ENCODE results near the gene EQTN. TPM values are rescaled to one million over a fixed set of nuclear protein-coding genes. Genes with fewer than 3 reads are reported as not detected.

The EQTN gene
- total and polyA plus RNA-seq, 2 of the 8 experiments (the other 6 are each of a cell fraction or from before 2014, with no cell fraction given) = 0.23 TPM; not detected in 1

DNA sequence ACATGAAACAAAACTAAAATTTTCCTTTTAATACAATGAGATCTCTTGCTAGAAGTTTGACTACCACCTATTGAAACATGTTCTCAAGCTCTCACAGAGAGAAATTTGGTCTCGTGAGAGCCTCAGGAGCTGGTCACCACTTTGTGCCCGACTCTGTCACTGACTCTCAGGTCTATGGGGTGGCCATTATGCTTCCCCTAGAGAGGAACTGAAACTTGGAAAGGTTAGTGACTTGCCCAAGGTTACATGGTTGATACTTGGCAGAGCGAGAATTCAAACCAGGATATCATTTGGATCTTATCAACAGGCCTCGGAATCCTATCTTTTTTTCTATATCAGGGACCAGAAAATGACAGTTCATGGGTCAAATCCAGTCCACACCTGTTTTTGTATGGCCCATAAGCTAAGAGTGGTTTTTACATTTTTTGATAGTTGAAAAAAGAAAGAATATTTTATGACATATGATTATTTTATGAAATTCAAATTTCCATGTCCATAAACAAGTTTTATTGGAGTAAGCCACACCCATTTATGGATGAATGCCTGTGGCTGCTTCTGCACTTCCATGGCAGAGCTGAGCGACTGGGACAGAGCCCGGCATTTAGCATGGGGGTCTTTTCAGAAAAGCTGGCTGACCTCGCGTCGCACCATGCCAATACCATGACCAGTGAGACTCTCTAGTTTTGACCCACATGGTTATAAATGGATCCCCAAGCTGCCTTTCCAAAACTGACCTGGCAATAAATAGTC, 44.8 kb upstream of the EQTN start:
- Histone ChIP-seq H3K9me3 (ENCODE audit: insufficient read depth in 2 of 2, low read depth in 1 of 2, low read length in 1 of 2) (peaks cover 0 to 8% of the 10 kb centered on the region in 2 experiments; a peak in 1 of 4 replicates), H3K4me1 (replicated peaks in 1 of 4; ENCODE audit: control insufficient read depth in 3 of 4, insufficient read depth in 4 of 4, low read length in 3 of 4) (peaks cover 2 to 12% (median 8%) of the 10 kb centered on the region in 4 experiments; a peak in 5 of 7 replicates), H3K18ac (ENCODE audit: extremely low read depth, low read length) (no peak overlapping the region), H3K14ac (ENCODE audit: insufficient read length) (no peak overlapping the region), H4K5ac (ENCODE audit: insufficient read length, low read depth, low read length) (no peak overlapping the region), H3K27ac (ENCODE audit: low read depth, low read length) (no peak overlapping the region), H4K91ac (replicated peaks; ENCODE audit: insufficient read length, low read length) (no peak overlapping the region), H3K23me2 (ENCODE audit: low read depth, low read length) (no peaks in the 10 kb centered on the region), H3K4me3 (ENCODE audit: extremely low read depth in 1 of 4, insufficient read depth in 2 of 4, low read depth in 3 of 4, low read length in 4 of 4) (no peak overlapping the region), H3K36me3 (ENCODE audit: control insufficient read depth in 2 of 4, insufficient read depth in 4 of 4, low read length in 3 of 4) (0 out of 8 replicates have a peak, but pooled peaks cover 0 to 3% (median 0%) of the 10 kb centered on the region in 4 experiments), H4K8ac (ENCODE audit: extremely low read depth, insufficient read depth, low read length) (no peak overlapping the region), H3K4me2 (ENCODE audit: insufficient read depth in 1 of 2, low read depth in 2 of 2, low read length in 2 of 2) (no peak overlapping the region), H3K9ac (replicated peaks in 1 of 4; ENCODE audit: extremely low read depth in 1 of 4, low read depth in 3 of 4, low read length in 3 of 4) (no peak overlapping the region), H3K27me3 (replicated peaks in 1 of 4; ENCODE audit: control insufficient read depth in 3 of 4, extremely low read depth in 1 of 4, insufficient read depth in 3 of 4, low read length in 3 of 4) (no peaks in the 10 kb centered on the region), H2AFZ (ENCODE audit: low read length) (no peak overlapping the region), H3K79me1 (ENCODE audit: low read depth, low read length) (no peaks in the 10 kb centered on the region), H4K20me1 (replicated peaks in 1 of 2; ENCODE audit: control insufficient read depth in 1 of 2, insufficient read depth in 2 of 2, low read length in 2 of 2) (no peaks in the 10 kb centered on the region), H2BK15ac (ENCODE audit: low read length) (no peak overlapping the region), H2BK12ac (ENCODE audit: low read depth, low read length) (no peak overlapping the region), H3K4ac (replicated peaks; ENCODE audit: insufficient read length, low read depth, low read length) (no peak overlapping the region), H2BK20ac (ENCODE audit: low read length) (no peak overlapping the region; the same call in 1 of the 2 replicates), H3K79me2 (ENCODE audit: control insufficient read depth in 1 of 2, insufficient read depth in 2 of 2, low read length in 2 of 2) (no peaks in the 10 kb centered on the region), H2BK120ac (replicated peaks; ENCODE audit: low read depth, low read length) (no peak overlapping the region), H3K56ac (replicated peaks; ENCODE audit: insufficient read length, low read depth, low read length) (no peak overlapping the region), H3K23ac (ENCODE audit: insufficient read length) (no peak overlapping the region), H2BK5ac (ENCODE audit: low read depth, low read length) (no peak overlapping the region), H2AK5ac (ENCODE audit: low read depth, low read length) (no peak overlapping the region)
- DNase-seq (ENCODE audit: low read depth in 1 of 2, low spot score in 2 of 2) (no peak), FAIRE-seq (no peak)
- CTCF ChIA-PET (ENCODE audit: partially characterized antibody) = interaction anchor here (0.7 to 3.0 kb wide), 11 partner anchors 10 to 197 kb away, joined by 3 to 13 read pairs (median 3); partner anchors contain the start of gene MOB3B
- WGBS, 2 experiments (ENCODE audit: extremely low coverage in 1 of 2, insufficient coverage in 1 of 2, insufficient read length in 1 of 2, insufficient replicate concordance in 2 of 2, low coverage in 1 of 2, low lambda C conversion rate in 2 of 2, missing lambda C conversion rate in 1 of 2) = 89% methylated on average over 9 of the region's 9 CpGs; no CpG with 5 or more reads in 1 of the 2 experiments
- POLR2A ChIA-PET (ENCODE audit: partially characterized antibody) = interaction anchor here (0.9 kb wide), 1 partner anchor 157 kb away, joined by 3 read pairs; no protein-coding TSS in a partner anchor
- TF ChIP-seq POU5F1 (IDR thresholded peaks at IDR 0.05; ENCODE audit: low read depth, low read length) (no peak), RAD21 (IDR thresholded peaks at IDR 0.05 in 1 of 2, conservative IDR thresholded peaks at IDR 0.05 in 1 of 2; ENCODE audit: low read depth in 2 of 2, low read length in 2 of 2) (no peak), TCF12 (IDR thresholded peaks at IDR 0.05; ENCODE audit: low read depth, low read length) (no peak), GABPA (IDR thresholded peaks at IDR 0.05; ENCODE audit: borderline replicate concordance, insufficient read depth, low read length) (no peak), CBX8 (IDR thresholded peaks at IDR 0.05; ENCODE audit: borderline replicate concordance, low read depth, low read length) (no peak), BRCA1 (IDR thresholded peaks at IDR 0.05; ENCODE audit: low read depth, low read length) (no peak), KDM1A (IDR thresholded peaks at IDR 0.05; ENCODE audit: borderline replicate concordance, low read length) (no peak)

Data from H1 (cell line).